Keratinocyte (primary cell): ENCODE data around the gene SLC39A9. TPM values are rescaled to one million over a fixed set of nuclear protein-coding genes. Genes with fewer than 3 reads are reported as not detected.

Experiments
- DNase-seq: peaks from one replicate; pipeline ENCODE4 v3.0.0-alpha.2; 2011; ENCODE audit warnings: low read depth, missing footprints, low spot score
- FAIRE-seq: peaks from 2 replicates; lab custom pipeline; 2011; peaks lifted over from hg19 to GRCh38; lab: Jason Lieb, UNC
- H2AFZ ChIP-seq: 2 replicates; pipeline ENCODE4 v1.6.0; 2012; ENCODE audit warnings: low read length, control low read depth, inconsistent platforms; ENCODE audit not compliant: control insufficient read depth
- H3K27ac ChIP-seq: 2 replicates; pipeline ENCODE4 v1.5.1; 2011; ENCODE audit warnings: low read length; ENCODE audit not compliant: control insufficient read depth, insufficient read depth
- H3K27me3 ChIP-seq: 3 replicates; pipeline ENCODE4 v1.6.0; 2011; ENCODE audit warnings: low read length; ENCODE audit not compliant: control insufficient read depth, insufficient read depth; ENCODE audit errors: extremely low read depth
- H3K36me3 ChIP-seq, 2 experiments: 2 replicates in 1 of 2; 3 replicates in 1 of 2; pipeline ENCODE4 v1.5.1; 2011; ENCODE audit warnings: low read length in 2 of 2, mild to moderate bottlenecking in 1 of 2; ENCODE audit not compliant: control insufficient read depth in 2 of 2, insufficient read depth in 2 of 2; ENCODE audit errors: extremely low read depth in 1 of 2
- H3K4me1 ChIP-seq: 3 replicates; pipeline ENCODE4 v1.5.1; 2011; ENCODE audit warnings: low read length; ENCODE audit not compliant: control insufficient read depth, insufficient read depth; ENCODE audit errors: extremely low read depth
- H3K4me2 ChIP-seq: 3 replicates; pipeline ENCODE4 v1.6.0; 2011; ENCODE audit warnings: low read depth, low read length; ENCODE audit not compliant: control insufficient read depth, insufficient read depth; ENCODE audit errors: extremely low read depth
- H3K4me3 ChIP-seq, 3 experiments: fragments of 200-600 bp in 1 of 3; sonication (generic) in 1 of 3; 2 replicates in 2 of 3; 3 replicates in 1 of 3; pipeline ENCODE4 v1.5.1; 2011 to 2016; ENCODE audit warnings: low read length in 3 of 3, mild to moderate bottlenecking in 3 of 3, control low read depth in 2 of 3, inconsistent platforms in 1 of 3, low read depth in 1 of 3, mixed read lengths in 1 of 3, mixed run types in 1 of 3, moderate library complexity in 1 of 3; ENCODE audit not compliant: control insufficient read depth in 2 of 3, insufficient read depth in 2 of 3; ENCODE audit errors: extremely low read depth in 1 of 3
- H3K79me2 ChIP-seq: 2 replicates; pipeline ENCODE4 v1.6.0; 2012; ENCODE audit warnings: low read length; ENCODE audit not compliant: control insufficient read depth, insufficient read depth
- H3K9ac ChIP-seq: 3 replicates; pipeline ENCODE4 v1.6.0; 2011; ENCODE audit warnings: low read length; ENCODE audit not compliant: control insufficient read depth, insufficient read depth; ENCODE audit errors: extremely low read depth
- H3K9me1 ChIP-seq: 3 replicates; pipeline ENCODE4 v1.6.0; 2011; ENCODE audit warnings: low read length; ENCODE audit not compliant: control insufficient read depth, insufficient read depth; ENCODE audit errors: extremely low read depth
- H3K9me3 ChIP-seq: 2 replicates; pipeline ENCODE4 v1.5.1; 2012; ENCODE audit warnings: low read depth, low read length; ENCODE audit not compliant: control insufficient read depth
- H4K20me1 ChIP-seq: 3 replicates; pipeline ENCODE4 v1.6.0; 2011; ENCODE audit warnings: low read length; ENCODE audit not compliant: control insufficient read depth, insufficient read depth; ENCODE audit errors: extremely low read depth
- EZH2 ChIP-seq: IDR thresholded peaks from one replicate; pipeline ENCODE4 v1.6.1; 2012; ENCODE audit warnings: inconsistent platforms, mild to moderate bottlenecking, low read length, moderate library complexity
- dilution Hi-C: fragments of 300-500 bp; cut with MboI; formaldehyde crosslinking; loops from one replicate; pipeline ENCODE4 v1.7.0; 2020; ENCODE audit warnings: low sequenced_read_pairs; ENCODE audit not compliant: extremely low pct_ligation_motif_present
- polyA plus RNA-seq, 5 experiments: library from polyadenylated mRNA; depleted of rRNA in 3 of 5; stranded (reverse) in 3 of 5; stranded (forward) in 1 of 5; unstranded in 1 of 5; fragments of >200 nt; gene quantifications; 1 replicate in 1 of 5; 2 replicates in 3 of 5; 3 replicates in 1 of 5; pipeline versions ENCODE4 v1.2.1 to v1.2.3, GENCODE V29; 2011 to 2012; ENCODE audit warnings: missing spikeins in 2 of 5, low read depth in 1 of 5, low replicate concordance in 1 of 5
- TF ChIP-seq, protein P1 (sequence below), 3 experiments: IDR thresholded peaks in 1 of 3; conservative IDR thresholded peaks in 1 of 3; optimal IDR thresholded peaks in 1 of 3; 2 replicates in 2 of 3; 3 replicates in 1 of 3; pipeline versions ENCODE3 to v1.5.1; 2011; ENCODE audit warnings: low read length in 3 of 3, mild to moderate bottlenecking in 3 of 3, moderate library complexity in 2 of 3, control low read depth in 1 of 3, inconsistent platforms in 1 of 3; ENCODE audit not compliant: insufficient read depth in 2 of 3; ENCODE audit errors: extremely low read depth in 1 of 3

Gene SLC39A9
- polyA plus RNA-seq, 1 donor (not counting 4 experiments of a cell fraction or from before 2014, with no cell fraction given), result 58.8 TPM

DNA sequence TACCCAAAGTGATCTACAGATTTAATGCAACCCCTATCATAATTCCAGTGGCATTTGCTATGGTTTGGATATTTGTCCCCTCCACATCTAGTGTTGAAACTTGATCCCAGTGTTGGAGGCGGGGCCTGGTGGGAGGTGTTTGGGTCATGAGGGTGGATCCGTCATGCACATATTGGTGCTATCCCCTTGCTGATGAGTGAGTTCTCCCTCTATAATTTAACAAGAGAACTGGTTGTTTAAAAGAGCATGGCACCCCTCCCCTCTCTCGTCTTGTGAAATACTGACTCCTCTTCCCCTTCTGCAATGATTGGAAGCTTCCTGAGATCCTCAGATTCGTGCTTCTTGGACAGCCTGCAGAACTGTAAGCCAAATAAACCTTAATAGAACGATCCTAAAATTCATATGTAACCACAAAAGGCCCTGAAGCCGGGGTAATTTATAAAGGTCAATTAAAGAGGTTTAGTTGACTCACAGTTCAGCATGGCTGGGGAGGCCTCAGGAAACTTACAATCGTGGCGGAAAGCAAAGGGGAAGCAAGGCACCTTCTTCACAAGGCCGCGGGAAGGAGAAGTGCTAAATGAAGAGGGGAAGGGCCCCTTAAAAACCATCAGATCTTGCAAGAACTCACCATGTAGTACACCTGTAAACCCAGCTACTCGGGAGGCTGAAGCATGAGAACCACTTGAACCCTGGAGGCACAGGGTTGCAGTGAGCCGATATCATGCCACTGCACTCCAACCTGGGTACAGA is 41.2 kb downstream of the SLC39A9 start:
- Histone ChIP-seq H4K20me1 (no peaks in the 10 kb centered on the region), H3K9me3 (no peaks in the 10 kb centered on the region), H3K4me2 (no peak overlapping the region), H3K79me2 (peaks cover 7% of the 10 kb centered on the region), H3K4me3 (no peak overlapping the region), H3K27ac (no peak overlapping the region), H3K4me1 (peaks cover 9% of the 10 kb centered on the region), H3K9ac (no peak overlapping the region), H3K36me3 (peaks cover 3% of the 10 kb centered on the region in 2 experiments), H2AFZ (no peak overlapping the region), H3K27me3 (no peaks in the 10 kb centered on the region), H3K9me1 (no peaks in the 10 kb centered on the region)
- TF ChIP-seq, protein P1, sequence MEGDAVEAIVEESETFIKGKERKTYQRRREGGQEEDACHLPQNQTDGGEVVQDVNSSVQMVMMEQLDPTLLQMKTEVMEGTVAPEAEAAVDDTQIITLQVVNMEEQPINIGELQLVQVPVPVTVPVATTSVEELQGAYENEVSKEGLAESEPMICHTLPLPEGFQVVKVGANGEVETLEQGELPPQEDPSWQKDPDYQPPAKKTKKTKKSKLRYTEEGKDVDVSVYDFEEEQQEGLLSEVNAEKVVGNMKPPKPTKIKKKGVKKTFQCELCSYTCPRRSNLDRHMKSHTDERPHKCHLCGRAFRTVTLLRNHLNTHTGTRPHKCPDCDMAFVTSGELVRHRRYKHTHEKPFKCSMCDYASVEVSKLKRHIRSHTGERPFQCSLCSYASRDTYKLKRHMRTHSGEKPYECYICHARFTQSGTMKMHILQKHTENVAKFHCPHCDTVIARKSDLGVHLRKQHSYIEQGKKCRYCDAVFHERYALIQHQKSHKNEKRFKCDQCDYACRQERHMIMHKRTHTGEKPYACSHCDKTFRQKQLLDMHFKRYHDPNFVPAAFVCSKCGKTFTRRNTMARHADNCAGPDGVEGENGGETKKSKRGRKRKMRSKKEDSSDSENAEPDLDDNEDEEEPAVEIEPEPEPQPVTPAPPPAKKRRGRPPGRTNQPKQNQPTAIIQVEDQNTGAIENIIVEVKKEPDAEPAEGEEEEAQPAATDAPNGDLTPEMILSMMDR (optimal IDR thresholded peaks at IDR 0.05 in 1 of 3, IDR thresholded peaks at IDR 0.05 in 1 of 3, conservative IDR thresholded peaks at IDR 0.05 in 1 of 3; ENCODE audit: extremely low read depth in 1 of 3, insufficient read depth in 2 of 3, low read length in 3 of 3), result no peak
- no peak for TF ChIP-seq EZH2
- dilution Hi-C loops, result no loop called here
- DNase-seq (no peak), FAIRE-seq (no peak)

DNA sequence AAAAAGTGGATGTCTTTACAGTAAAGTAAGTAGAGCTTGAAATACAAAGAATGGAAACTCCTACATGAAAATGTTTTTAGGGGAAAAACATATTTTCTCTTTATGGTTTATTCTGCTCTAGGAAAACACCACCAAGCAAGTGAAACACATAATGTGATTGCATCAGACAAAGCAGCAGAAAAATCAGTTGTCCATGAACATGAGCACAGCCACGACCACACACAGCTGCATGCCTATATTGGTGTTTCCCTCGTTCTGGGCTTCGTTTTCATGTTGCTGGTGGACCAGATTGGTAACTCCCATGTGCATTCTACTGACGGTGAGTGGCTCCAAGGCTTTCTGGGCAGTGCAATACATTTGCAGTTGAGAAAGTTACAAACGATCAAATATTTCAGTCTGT is 43.5 kb downstream of the SLC39A9 start:
- Histone ChIP-seq H4K20me1 (no peaks in the 10 kb centered on the region), H3K9ac (no peak overlapping the region), H3K36me3 (peaks cover 3% of the 10 kb centered on the region in 2 experiments), H3K4me2 (no peak overlapping the region), H2AFZ (no peak overlapping the region), H3K4me1 (peaks cover 9% of the 10 kb centered on the region), H3K27ac (no peak overlapping the region), H3K79me2 (no peaks in the 10 kb centered on the region), H3K27me3 (no peaks in the 10 kb centered on the region), H3K9me3 (no peaks in the 10 kb centered on the region), H3K9me1 (no peaks in the 10 kb centered on the region), H3K4me3 (no peak overlapping the region)
- FAIRE-seq, result no peak
- DNase-seq, result no peak
- no peak for TF ChIP-seq EZH2
- TF ChIP-seq, protein P1 (optimal IDR thresholded peaks at IDR 0.05 in 1 of 3, IDR thresholded peaks at IDR 0.05 in 1 of 3, conservative IDR thresholded peaks at IDR 0.05 in 1 of 3; ENCODE audit: extremely low read depth in 1 of 3, insufficient read depth in 2 of 3, low read length in 3 of 3), result no peak
- dilution Hi-C loops, result no loop called here
